Keratinocyte (primary cell): Measurements from ENCODE around the gene KRTAP5-2. TPM values are rescaled to one million over a fixed set of nuclear protein-coding genes. Genes with fewer than 3 reads are reported as not detected.

Source experiments
- DNase-seq: peaks from one replicate; pipeline ENCODE4 v3.0.0-alpha.2; 2011; ENCODE audit warnings: low read depth, missing footprints, low spot score
- FAIRE-seq: peaks from 2 replicates; lab custom pipeline; 2011; peaks lifted over from hg19 to GRCh38; lab: Jason Lieb, UNC
- H2AFZ ChIP-seq: 2 replicates; pipeline ENCODE4 v1.6.0; 2012; ENCODE audit warnings: low read length, control low read depth, inconsistent platforms; ENCODE audit not compliant: control insufficient read depth
- H3K27ac ChIP-seq: 2 replicates; pipeline ENCODE4 v1.5.1; 2011; ENCODE audit warnings: low read length; ENCODE audit not compliant: control insufficient read depth, insufficient read depth
- H3K27me3 ChIP-seq: 3 replicates; pipeline ENCODE4 v1.6.0; 2011; ENCODE audit warnings: low read length; ENCODE audit not compliant: control insufficient read depth, insufficient read depth; ENCODE audit errors: extremely low read depth
- H3K36me3 ChIP-seq, 2 experiments: 2 replicates in 1 of 2; 3 replicates in 1 of 2; pipeline ENCODE4 v1.5.1; 2011; ENCODE audit warnings: low read length in 2 of 2, mild to moderate bottlenecking in 1 of 2; ENCODE audit not compliant: control insufficient read depth in 2 of 2, insufficient read depth in 2 of 2; ENCODE audit errors: extremely low read depth in 1 of 2
- H3K4me1 ChIP-seq: 3 replicates; pipeline ENCODE4 v1.5.1; 2011; ENCODE audit warnings: low read length; ENCODE audit not compliant: control insufficient read depth, insufficient read depth; ENCODE audit errors: extremely low read depth
- H3K4me2 ChIP-seq: 3 replicates; pipeline ENCODE4 v1.6.0; 2011; ENCODE audit warnings: low read depth, low read length; ENCODE audit not compliant: control insufficient read depth, insufficient read depth; ENCODE audit errors: extremely low read depth
- H3K4me3 ChIP-seq, 3 experiments: fragments of 200-600 bp in 1 of 3; sonication (generic) in 1 of 3; 2 replicates in 2 of 3; 3 replicates in 1 of 3; pipeline ENCODE4 v1.5.1; 2011 to 2016; ENCODE audit warnings: low read length in 3 of 3, mild to moderate bottlenecking in 3 of 3, control low read depth in 2 of 3, inconsistent platforms in 1 of 3, low read depth in 1 of 3, mixed read lengths in 1 of 3, mixed run types in 1 of 3, moderate library complexity in 1 of 3; ENCODE audit not compliant: control insufficient read depth in 2 of 3, insufficient read depth in 2 of 3; ENCODE audit errors: extremely low read depth in 1 of 3
- H3K79me2 ChIP-seq: 2 replicates; pipeline ENCODE4 v1.6.0; 2012; ENCODE audit warnings: low read length; ENCODE audit not compliant: control insufficient read depth, insufficient read depth
- H3K9ac ChIP-seq: 3 replicates; pipeline ENCODE4 v1.6.0; 2011; ENCODE audit warnings: low read length; ENCODE audit not compliant: control insufficient read depth, insufficient read depth; ENCODE audit errors: extremely low read depth
- H3K9me1 ChIP-seq: 3 replicates; pipeline ENCODE4 v1.6.0; 2011; ENCODE audit warnings: low read length; ENCODE audit not compliant: control insufficient read depth, insufficient read depth; ENCODE audit errors: extremely low read depth
- H3K9me3 ChIP-seq: 2 replicates; pipeline ENCODE4 v1.5.1; 2012; ENCODE audit warnings: low read depth, low read length; ENCODE audit not compliant: control insufficient read depth
- H4K20me1 ChIP-seq: 3 replicates; pipeline ENCODE4 v1.6.0; 2011; ENCODE audit warnings: low read length; ENCODE audit not compliant: control insufficient read depth, insufficient read depth; ENCODE audit errors: extremely low read depth
- CTCF ChIP-seq, 3 experiments: IDR thresholded peaks in 1 of 3; conservative IDR thresholded peaks in 1 of 3; optimal IDR thresholded peaks in 1 of 3; 2 replicates in 2 of 3; 3 replicates in 1 of 3; pipeline versions ENCODE3 to v1.5.1; 2011; ENCODE audit warnings: low read length in 3 of 3, mild to moderate bottlenecking in 3 of 3, moderate library complexity in 2 of 3, control low read depth in 1 of 3, inconsistent platforms in 1 of 3; ENCODE audit not compliant: insufficient read depth in 2 of 3; ENCODE audit errors: extremely low read depth in 1 of 3
- EZH2 ChIP-seq: IDR thresholded peaks from one replicate; pipeline ENCODE4 v1.6.1; 2012; ENCODE audit warnings: inconsistent platforms, mild to moderate bottlenecking, low read length, moderate library complexity
- dilution Hi-C: fragments of 300-500 bp; cut with MboI; formaldehyde crosslinking; loops from one replicate; pipeline ENCODE4 v1.7.0; 2020; ENCODE audit warnings: low sequenced_read_pairs; ENCODE audit not compliant: extremely low pct_ligation_motif_present
- polyA plus RNA-seq, 5 experiments: library from polyadenylated mRNA; depleted of rRNA in 3 of 5; stranded (reverse) in 3 of 5; stranded (forward) in 1 of 5; unstranded in 1 of 5; fragments of >200 nt; gene quantifications; 1 replicate in 1 of 5; 2 replicates in 3 of 5; 3 replicates in 1 of 5; pipeline versions ENCODE4 v1.2.1 to v1.2.3, GENCODE V29; 2011 to 2012; ENCODE audit warnings: missing spikeins in 2 of 5, low read depth in 1 of 5, low replicate concordance in 1 of 5

Gene KRTAP5-2
- polyA plus RNA-seq, 1 donor (not counting 4 experiments of a cell fraction or from before 2014, with no cell fraction given) = not detected

- Histone ChIP-seq H3K27me3 (peaks cover 28% of the 10 kb centered on the region), H3K36me3 (no peaks in the 10 kb centered on the region), H2AFZ (no peak overlapping the region), H3K9ac (no peak overlapping the region), H3K9me1 (no peaks in the 10 kb centered on the region), H3K9me3 (no peaks in the 10 kb centered on the region), H3K4me3 (no peak overlapping the region), H3K27ac (no peak overlapping the region), H3K4me1 (no peaks in the 10 kb centered on the region), H3K4me2 (no peak overlapping the region), H3K79me2 (no peaks in the 10 kb centered on the region), H4K20me1 (peaks cover 4% of the 10 kb centered on the region)
- TF ChIP-seq EZH2 = no peak
- peak in 1 of 3 experiments; percentile 8 for TF ChIP-seq CTCF (optimal IDR thresholded peaks at IDR 0.05 in 1 of 3, IDR thresholded peaks at IDR 0.05 in 1 of 3, conservative IDR thresholded peaks at IDR 0.05 in 1 of 3; ENCODE audit: extremely low read depth in 1 of 3, insufficient read depth in 2 of 3, low read length in 3 of 3)
- no peak for DNase-seq
- dilution Hi-C loops = loop anchor here (10.0 kb wide), 1 partner anchor 105 kb away; no protein-coding TSS in a partner anchor
- FAIRE-seq = no peak
Measured at GRCh38 chr11:1639666-1640065, 41.6 kb upstream of the KRTAP5-2 start.

- Histone ChIP-seq H3K79me2 (no peaks in the 10 kb centered on the region), H3K9me3 (no peaks in the 10 kb centered on the region), H3K9me1 (no peaks in the 10 kb centered on the region), H3K4me2 (peak overlapping the region; percentile 7), H3K9ac (no peak overlapping the region), H3K27me3 (peaks cover 28% of the 10 kb centered on the region), H2AFZ (no peak overlapping the region), H3K4me1 (no peaks in the 10 kb centered on the region), H3K36me3 (no peaks in the 10 kb centered on the region), H3K4me3 (no peak overlapping the region), H3K27ac (no peak overlapping the region), H4K20me1 (peaks cover 4% of the 10 kb centered on the region)
- TF ChIP-seq EZH2 (no peak), CTCF (optimal IDR thresholded peaks at IDR 0.05 in 1 of 3, IDR thresholded peaks at IDR 0.05 in 1 of 3, conservative IDR thresholded peaks at IDR 0.05 in 1 of 3; ENCODE audit: extremely low read depth in 1 of 3, insufficient read depth in 2 of 3, low read length in 3 of 3) (no peak)
- FAIRE-seq (no peak), DNase-seq (no peak)
- dilution Hi-C loops = loop anchor here (10.0 kb wide), 1 partner anchor 104 kb away; no protein-coding TSS in a partner anchor
Measured at GRCh38 chr11:1639102-1639620, 41.1 kb upstream of the KRTAP5-2 start.
